ENCODE results near the gene DBNDD2. TPM values are rescaled to one million over a fixed set of nuclear protein-coding genes. Genes with fewer than 3 reads are reported as not detected.

Gene DBNDD2
- total and polyA plus RNA-seq, 2 donors (not counting 1 experiment from before 2014, with no cell fraction given), result 4.8 to 51.8 TPM

- TF ChIP-seq CTCF (conservative IDR thresholded peaks at IDR 0.05 in 1 of 2, IDR thresholded peaks at IDR 0.05 in 1 of 2; ENCODE audit: low read depth in 1 of 2, low read length in 2 of 2), result no peak
- TF ChIP-seq EZH2 (IDR thresholded peaks at IDR 0.05; ENCODE audit: low read length, missing control alignments), result no peak
- Histone ChIP-seq H3K27me3 (ENCODE audit: control insufficient read depth, insufficient read depth, low read length) (no peaks in the 10 kb centered on the region), H3K4me2 (ENCODE audit: extremely low read depth, insufficient read depth, low read length) (no peak overlapping the region), H3K79me2 (ENCODE audit: control insufficient read depth, insufficient read depth, low read length) (no peaks in the 10 kb centered on the region), H3K4me3 (replicated peaks in 1 of 4; ENCODE audit: control extremely low read depth in 1 of 4, insufficient read depth in 1 of 4, low read depth in 3 of 4, low read length in 4 of 4) (no peak overlapping the region), H3K9me3 (ENCODE audit: control insufficient read depth, insufficient read depth, low read depth, low read length) (no peaks in the 10 kb centered on the region), H2AFZ (ENCODE audit: low read length) (no peak overlapping the region), H3K27ac (ENCODE audit: insufficient read depth, low read length) (no peak overlapping the region), H3K4me1 (ENCODE audit: control insufficient read depth, extremely low read depth, insufficient read depth, low read length) (no peaks in the 10 kb centered on the region), H3K36me3 (ENCODE audit: control insufficient read depth, insufficient read depth, low read length) (no peaks in the 10 kb centered on the region), H3K9ac (ENCODE audit: insufficient read depth, low read length) (no peak overlapping the region), H4K20me1 (ENCODE audit: control insufficient read depth, extremely low read depth, insufficient read depth, low read length) (no peaks in the 10 kb centered on the region)
- DNase-seq (ENCODE audit: low read depth in 2 of 2), result no peak
These were observed 44.1 kb downstream of the DBNDD2 start for GRCh38 chr20:45452238-45452637.

- no peak overlapping the region for H3K4me2 ChIP-seq (ENCODE audit: extremely low read depth, insufficient read depth, low read length)
- H3K79me2 ChIP-seq (ENCODE audit: control insufficient read depth, insufficient read depth, low read length), result no peaks in the 10 kb centered on the region
These were observed 44.9 kb downstream of the DBNDD2 start for GRCh38 chr20:45452772-45453691.

More at GRCh38 chr20:45452772-45453691, 44.9 kb downstream of the DBNDD2 start:
- H3K4me3 ChIP-seq (replicated peaks in 1 of 4; ENCODE audit: control extremely low read depth in 1 of 4, insufficient read depth in 1 of 4, low read depth in 3 of 4, low read length in 4 of 4), result no peak overlapping the region
- TF ChIP-seq CTCF (conservative IDR thresholded peaks at IDR 0.05 in 1 of 2, IDR thresholded peaks at IDR 0.05 in 1 of 2; ENCODE audit: low read depth in 1 of 2, low read length in 2 of 2) (no peak), EZH2 (IDR thresholded peaks at IDR 0.05; ENCODE audit: low read length, missing control alignments) (no peak)
- H4K20me1 ChIP-seq (ENCODE audit: control insufficient read depth, extremely low read depth, insufficient read depth, low read length), result no peaks in the 10 kb centered on the region
- H3K27me3 ChIP-seq (ENCODE audit: control insufficient read depth, insufficient read depth, low read length), result no peaks in the 10 kb centered on the region
- H3K9ac ChIP-seq (ENCODE audit: insufficient read depth, low read length), result no peak overlapping the region
- DNase-seq (ENCODE audit: low read depth in 2 of 2), result no peak
- H2AFZ ChIP-seq (ENCODE audit: low read length), result no peak overlapping the region
- no peaks in the 10 kb centered on the region for H3K36me3 ChIP-seq (ENCODE audit: control insufficient read depth, insufficient read depth, low read length)
- H3K9me3 ChIP-seq (ENCODE audit: control insufficient read depth, insufficient read depth, low read depth, low read length), result no peaks in the 10 kb centered on the region
- H3K4me1 ChIP-seq (ENCODE audit: control insufficient read depth, extremely low read depth, insufficient read depth, low read length), result no peaks in the 10 kb centered on the region
- H3K27ac ChIP-seq (ENCODE audit: insufficient read depth, low read length), result no peak overlapping the region
